A549 (cell line): ENCODE results near the gene IKZF3. TPM values are rescaled to one million over a fixed set of nuclear protein-coding genes. Genes with fewer than 3 reads are reported as not detected.

Experiments used
- ATAC-seq, 2 experiments: fragments of 200-7000 bp in 1 of 2; fragments of >200 bp in 1 of 2; cut with Nextera tagmentation in 1 of 2; cut with Tn5 transposase in 1 of 2; 3 replicates each; pipeline versions ENCODE4 v1.8.0 to v1.9.1; 2018 to 2020; ENCODE audit warnings: mild to moderate bottlenecking in 1 of 2, moderate library complexity in 1 of 2
- CTCF ChIA-PET: fragments of 300-600 bp; sonication (Branson Sonifier 250); formaldehyde crosslinking; extraction: SDS; loops from one replicate; lab custom pipeline; 2021; ENCODE audit warnings: antibody characterized with exemption, inconsistent platforms; lab: Yijun Ruan, JAX
- POLR2A ChIA-PET: fragments of 350-600 bp; formaldehyde crosslinking; extraction: SDS; loops from one replicate; lab custom pipeline; 2021; ENCODE audit warnings: antibody characterized with exemption, inconsistent platforms; lab: Yijun Ruan, JAX
- DNase-seq, 2 experiments: peaks; one replicate each; pipeline versions ENCODE4 v3.0.0 to v3.0.0-alpha.2; 2011 to 2016; ENCODE audit warnings: low read depth in 1 of 2, low spot score in 1 of 2
- FAIRE-seq: peaks from 2 replicates; lab custom pipeline; 2011; peaks lifted over from hg19 to GRCh38; lab: Jason Lieb, UNC
- H3K27ac ChIP-seq, 2 experiments: fragments of >200 bp; sonication (Bioruptor Twin); formaldehyde crosslinking; 3 replicates each; pipeline ENCODE4 v1.5.1; 2016 to 2017
- H3K4me1 ChIP-seq: fragments of >200 bp; sonication (Bioruptor Twin); formaldehyde crosslinking; 3 replicates; pipeline ENCODE4 v1.6.1; 2016
- H3K4me2 ChIP-seq: fragments of >200 bp; sonication (Bioruptor Twin); formaldehyde crosslinking; 3 replicates; pipeline ENCODE4 v1.6.1; 2016
- H3K4me3 ChIP-seq: fragments of >200 bp; sonication (Bioruptor Twin); formaldehyde crosslinking; 3 replicates; pipeline ENCODE4 v1.5.1; 2016
- H3K9me3 ChIP-seq: fragments of >200 bp; sonication (Bioruptor Twin); formaldehyde crosslinking; 3 replicates; pipeline ENCODE4 v1.6.1; 2016
- BCL3 ChIP-seq: fragments of >200 bp; sonication (Bioruptor Twin); formaldehyde crosslinking; IDR thresholded peaks from 3 replicates; pipeline ENCODE4 v1.6.1; 2016
- BHLHE40 ChIP-seq: IDR thresholded peaks from 2 replicates; pipeline ENCODE4 v1.6.1; 2012; ENCODE audit warnings: low read depth, low read length, inconsistent platforms
- CBX8 ChIP-seq: fragments of 200-600 bp; sonication (generic); IDR thresholded peaks from 2 replicates; pipeline ENCODE4 v1.6.1; 2016
- CEBPB ChIP-seq, 2 experiments: fragments of >200 bp in 1 of 2; sonication (Bioruptor Twin) in 1 of 2; formaldehyde crosslinking in 1 of 2; IDR thresholded peaks; 2 replicates each; pipeline ENCODE4 v1.6.1; 2012 to 2016
- CHD2 ChIP-seq: fragments of 150-350 bp; IDR thresholded peaks from 2 replicates; pipeline ENCODE4 v1.6.1; 2014; ENCODE audit warnings: low read length; ENCODE audit not compliant: partially characterized antibody
- ESRRA ChIP-seq: fragments of 150-350 bp; IDR thresholded peaks from 2 replicates; pipeline ENCODE4 v1.6.1; 2014; ENCODE audit warnings: mild to moderate bottlenecking, low read length, borderline replicate concordance
- FOSL2 ChIP-seq, 2 experiments: fragments of 450-650 bp in 1 of 2; fragments of >200 bp in 1 of 2; sonication (Bioruptor Twin) in 1 of 2; formaldehyde crosslinking; IDR thresholded peaks; 2 replicates each; pipeline versions ENCODE4 v1.5.0 to v1.6.1; 2016 to 2020; ENCODE audit warnings: mild to moderate bottlenecking in 1 of 2, moderate library complexity in 1 of 2
- FOXS1 ChIP-seq: fragments of 250-450 bp; sonication (Bioruptor Pico); IDR thresholded peaks from 2 replicates; pipeline ENCODE4 v1.5.0; 2020; ENCODE audit warnings: mild to moderate bottlenecking, moderate library complexity
- GATA3 ChIP-seq: IDR thresholded peaks from 2 replicates; pipeline ENCODE4 v1.6.1; 2012; ENCODE audit warnings: borderline replicate concordance
- HEYL ChIP-seq: fragments of 250-450 bp; sonication (Bioruptor Pico); IDR thresholded peaks from 2 replicates; pipeline ENCODE4 v1.8.0; 2021; ENCODE audit warnings: mild to moderate bottlenecking, moderate library complexity
- KDM5A ChIP-seq: fragments of 200-600 bp; sonication (generic); IDR thresholded peaks from 2 replicates; pipeline ENCODE4 v1.6.1; 2016; ENCODE audit warnings: antibody characterized with exemption, mild to moderate bottlenecking
- MAFK ChIP-seq: fragments of 450-650 bp; IDR thresholded peaks from 2 replicates; pipeline ENCODE4 v1.6.1; 2014; ENCODE audit not compliant: partially characterized antibody
- MAZ ChIP-seq: fragments of 150-350 bp; IDR thresholded peaks from 2 replicates; pipeline ENCODE4 v1.6.1; 2014; ENCODE audit warnings: antibody characterized with exemption, low read depth, low read length, borderline replicate concordance
- NFE2L2 ChIP-seq: fragments of 150-350 bp; conservative IDR thresholded peaks from 2 replicates; pipeline ENCODE4 v1.6.1; 2014; ENCODE audit warnings: low read length
- NPAS2 ChIP-seq: fragments of 250-450 bp; sonication (Bioruptor Pico); IDR thresholded peaks from 2 replicates; pipeline ENCODE4 v1.8.0; 2022; ENCODE audit warnings: mild to moderate bottlenecking, moderate library complexity, borderline replicate concordance
- POLR2A ChIP-seq: IDR thresholded peaks from 2 replicates; pipeline ENCODE4 v1.6.1; 2012; ENCODE audit warnings: mild to moderate bottlenecking, low read length
- SMC3 ChIP-seq: fragments of >200 bp; sonication (Bioruptor Twin); formaldehyde crosslinking; IDR thresholded peaks from 3 replicates; pipeline ENCODE4 v1.6.1; 2018; ENCODE audit warnings: inconsistent platforms
- TP53 ChIP-seq: fragments of 250-450 bp; sonication (Bioruptor Pico); IDR thresholded peaks from 2 replicates; pipeline ENCODE4 v1.5.0; 2021; ENCODE audit warnings: mild to moderate bottlenecking, moderate library complexity
- USF2 ChIP-seq: fragments of 450-650 bp; IDR thresholded peaks from 2 replicates; pipeline ENCODE4 v1.6.1; 2014; ENCODE audit warnings: antibody characterized with exemption
- ZFP36 ChIP-seq: fragments of 450-650 bp; IDR thresholded peaks from 2 replicates; pipeline ENCODE4 v1.6.1; 2014; ENCODE audit warnings: borderline replicate concordance; ENCODE audit not compliant: partially characterized antibody
- WGBS: methylation state at CpG from one replicate; pipeline ENCODE4 v1.1.6; 2017; ENCODE audit errors: missing lambda C conversion rate; 5-methylcytosine and 5-hydroxymethylcytosine counted together
- polyA plus RNA-seq, 4 experiments: library from polyadenylated mRNA; depleted of rRNA in 3 of 4; stranded (reverse); fragments of >200 nt; fragmentation: RNase III in 1 of 4; extraction: RNeasy Plus Mini Kit Qiagen cat#74134 plus additional on column Dnase treatment in 1 of 4; gene quantifications; 2 replicates in 3 of 4; 3 replicates in 1 of 4; pipeline ENCODE4 v1.2.3, GENCODE V29; 2011 to 2017
- TF ChIP-seq, protein P1 (sequence below): fragments of 250-450 bp; sonication (Bioruptor Pico); IDR thresholded peaks from 2 replicates; pipeline ENCODE4 v1.5.0; 2021; ENCODE audit warnings: mild to moderate bottlenecking, moderate library complexity, borderline replicate concordance

IKZF3 gene
- polyA plus RNA-seq, 2 of the 4 experiments (the other 2 are of a cell fraction): not detected

DNA sequence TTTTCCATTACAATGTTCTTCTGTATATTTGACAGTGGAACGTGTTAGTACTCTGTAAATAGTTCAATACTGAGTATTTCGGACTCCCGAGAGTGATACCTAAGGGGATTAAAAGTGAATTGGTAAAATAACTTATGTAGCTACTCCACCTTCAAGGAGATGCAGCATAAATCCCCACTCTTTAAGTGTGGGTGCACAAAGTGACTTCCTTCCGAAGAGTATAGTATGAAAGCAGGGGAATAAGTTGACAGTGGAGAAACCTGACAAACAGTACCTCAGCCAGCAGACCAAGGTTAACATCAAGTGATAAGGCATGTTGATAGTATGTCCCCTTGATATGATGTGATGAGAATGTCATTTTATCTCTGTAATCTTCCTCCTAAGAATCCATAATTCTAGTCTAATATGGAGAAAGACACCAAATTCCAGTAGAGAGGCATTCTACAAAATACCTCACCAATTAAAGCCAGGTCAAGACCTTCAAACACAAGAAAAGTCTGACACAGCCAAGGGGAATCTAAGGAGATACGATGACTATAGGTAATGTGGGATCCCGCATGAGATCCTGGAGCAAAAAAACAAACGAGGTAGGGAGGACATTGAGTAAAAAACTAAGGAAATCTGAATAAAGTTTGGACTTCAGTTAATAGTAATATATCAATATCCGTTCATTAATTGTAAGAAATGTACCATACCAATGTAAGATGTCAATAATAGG, 2.1 kb upstream of the IKZF3 start:
- Histone ChIP-seq H3K4me1 (peaks cover 9% of the 10 kb centered on the region; the same call in 2 of the 3 replicates), H3K4me2 (no peak overlapping the region), H3K4me3 (no peak overlapping the region), H3K27ac (no peak overlapping the region), H3K9me3 (peaks cover 7% of the 10 kb centered on the region)
- CTCF ChIA-PET: no interaction called here
- TF ChIP-seq CEBPB (IDR thresholded peaks at IDR 0.05) (no peak), FOSL2 (IDR thresholded peaks at IDR 0.05) (no peak), FOSL2 (CRISPR knock-in tag; IDR thresholded peaks at IDR 0.05) (no peak), ESRRA (no peak), NFE2L2 (no peak), GATA3 (no peak), MAZ (no peak), USF2 (no peak), HEYL (no peak), FOXS1 (CRISPR knock-in tag) (no peak), TP53 (CRISPR knock-in tag) (no peak), SMC3 (no peak), BHLHE40 (no peak)
- TF ChIP-seq, protein P1, sequence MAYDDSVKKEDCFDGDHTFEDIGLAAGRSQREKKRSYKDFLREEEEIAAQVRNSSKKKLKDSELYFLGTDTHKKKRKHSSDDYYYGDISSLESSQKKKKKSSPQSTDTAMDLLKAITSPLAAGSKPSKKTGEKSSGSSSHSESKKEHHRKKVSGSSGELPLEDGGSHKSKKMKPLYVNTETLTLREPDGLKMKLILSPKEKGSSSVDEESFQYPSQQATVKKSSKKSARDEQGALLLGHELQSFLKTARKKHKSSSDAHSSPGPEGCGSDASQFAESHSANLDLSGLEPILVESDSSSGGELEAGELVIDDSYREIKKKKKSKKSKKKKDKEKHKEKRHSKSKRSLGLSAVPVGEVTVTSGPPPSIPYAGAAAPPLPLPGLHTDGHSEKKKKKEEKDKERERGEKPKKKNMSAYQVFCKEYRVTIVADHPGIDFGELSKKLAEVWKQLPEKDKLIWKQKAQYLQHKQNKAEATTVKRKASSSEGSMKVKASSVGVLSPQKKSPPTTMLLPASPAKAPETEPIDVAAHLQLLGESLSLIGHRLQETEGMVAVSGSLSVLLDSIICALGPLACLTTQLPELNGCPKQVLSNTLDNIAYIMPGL (CRISPR knock-in tag): no peak
- WGBS: 54% methylated on average over 8 of the region's 8 CpGs
- peak; percentile 67 for FAIRE-seq
- no peak for DNase-seq
- no peak for ATAC-seq
- POLR2A ChIA-PET: no interaction called here

DNA sequence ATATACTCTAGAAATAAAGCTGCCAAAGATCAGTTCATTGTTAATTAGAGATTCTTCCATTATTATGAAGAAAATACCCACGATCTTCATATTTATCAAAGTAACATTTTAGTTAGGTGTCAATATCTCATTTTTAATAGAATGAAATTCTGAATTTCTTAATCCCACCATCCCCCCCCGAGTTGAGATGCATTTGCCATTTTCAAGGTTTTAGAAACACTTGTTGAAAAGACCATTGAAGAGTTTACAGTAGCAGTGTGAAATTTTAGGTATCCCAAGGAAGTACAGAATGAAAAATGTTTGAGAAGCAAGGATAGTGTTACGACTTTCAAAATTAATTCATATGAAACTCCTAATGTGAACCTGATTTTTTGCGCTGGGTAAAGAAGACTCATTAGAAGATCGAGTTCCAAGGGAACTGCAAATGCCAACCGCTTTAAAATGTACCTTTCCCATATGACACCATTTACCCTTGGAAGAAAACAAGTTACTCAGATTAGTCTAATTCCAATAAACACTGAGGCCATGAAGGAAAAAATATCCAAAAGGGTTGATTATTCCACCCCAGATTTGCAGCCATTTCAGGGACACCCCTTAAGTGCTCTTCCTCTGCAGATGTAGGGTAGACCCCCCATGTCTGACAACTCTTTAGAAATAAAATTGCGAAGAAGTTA, 731 bp downstream of the IKZF3 start:
- CTCF ChIA-PET: interaction anchor here (1.2 to 1.6 kb wide), 3 partner anchors 91 to 117 kb away, joined by 3 to 4 read pairs (median 4); partner anchors contain the start of gene PSMD3
- Histone ChIP-seq H3K4me1 (peaks cover 9% of the 10 kb centered on the region; the same call in 2 of the 3 replicates), H3K4me3 (peak overlapping the region; percentile 35; the same call in 2 of the 3 replicates), H3K9me3 (peaks cover 7% of the 10 kb centered on the region), H3K27ac (no peak overlapping the region), H3K4me2 (peak overlapping the region; percentile 89)
- no peak for TF ChIP-seq BCL3
- peak; percentile 60; the same call in 1 of the 2 replicates for TF ChIP-seq CBX8
- TF ChIP-seq POLR2A: no peak
- TF ChIP-seq NPAS2: no peak
- TF ChIP-seq SMC3: no peak
- no peak for TF ChIP-seq CHD2
- no peak for TF ChIP-seq ZFP36
- TF ChIP-seq MAFK: no peak
- no peak for TF ChIP-seq KDM5A
- ATAC-seq: no peak
- POLR2A ChIA-PET: no interaction called here
- WGBS: 59% methylated on average over 7 of the region's 7 CpGs
- peak; percentile 89 for FAIRE-seq
- DNase-seq: no peak
